GM06990 (cell line): ENCODE results near the gene STK39.

ENCODE experiments used
- DNase-seq: peaks from one replicate; pipeline ENCODE4 v3.0.0-alpha.2; 2011; ENCODE audit not compliant: insufficient read length; ENCODE audit errors: extremely low read depth
- H3K27me3 ChIP-seq: replicated peaks from 2 replicates; pipeline ENCODE4 v1.6.0; 2011; ENCODE audit warnings: low read length; ENCODE audit not compliant: control insufficient read depth, insufficient read depth
- H3K36me3 ChIP-seq: 2 replicates; pipeline ENCODE4 v1.5.1; 2011; ENCODE audit warnings: low read length; ENCODE audit not compliant: control insufficient read depth, insufficient read depth
- H3K4me3 ChIP-seq: replicated peaks from 2 replicates; pipeline ENCODE4 v1.5.1; 2011; ENCODE audit warnings: low read depth, mild to moderate bottlenecking, control low read depth, low read length
- TF ChIP-seq, protein P1 (sequence below): IDR thresholded peaks from 2 replicates; pipeline ENCODE4 v1.5.1; 2011; ENCODE audit warnings: low read length, control low read depth, mild to moderate bottlenecking, inconsistent platforms; ENCODE audit not compliant: insufficient read depth, poor library complexity, severe bottlenecking

Gene STK39

DNA sequence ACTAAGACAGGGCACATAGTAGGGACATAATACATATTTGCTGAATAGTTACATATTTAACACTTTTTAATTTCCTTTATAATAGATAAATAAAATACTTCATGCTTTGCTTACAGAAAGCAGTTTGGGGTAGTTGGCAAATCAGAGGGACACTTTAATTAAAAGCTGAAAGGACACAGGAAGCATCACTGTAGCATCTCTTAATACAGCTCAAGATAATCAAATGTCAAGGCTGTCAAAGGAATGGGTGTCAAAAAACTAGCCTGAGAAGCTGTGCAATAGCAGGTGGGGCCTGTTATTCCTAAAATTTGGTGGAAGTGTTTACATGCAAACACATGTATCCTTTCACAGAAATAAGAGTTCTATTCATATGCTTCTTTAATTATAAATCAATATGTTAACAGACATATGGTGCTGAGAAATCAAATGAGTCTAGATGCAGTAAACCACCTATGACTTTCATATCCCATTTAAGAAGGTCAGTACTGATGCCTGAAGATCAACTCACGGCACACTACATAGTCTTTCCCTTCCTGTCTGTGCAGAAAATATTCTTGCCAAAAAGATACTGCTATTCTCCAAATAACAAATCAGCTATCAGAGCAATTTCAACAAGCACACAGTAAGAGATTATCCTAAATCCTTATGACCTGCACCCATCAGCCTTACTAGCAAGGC lies 174.6 kb downstream of the STK39 start:
- Histone ChIP-seq H3K4me3 (no peak overlapping the region), H3K36me3 (no peaks in the 10 kb centered on the region), H3K27me3 (no peaks in the 10 kb centered on the region)
- DNase-seq, result no peak
- TF ChIP-seq, protein P1, sequence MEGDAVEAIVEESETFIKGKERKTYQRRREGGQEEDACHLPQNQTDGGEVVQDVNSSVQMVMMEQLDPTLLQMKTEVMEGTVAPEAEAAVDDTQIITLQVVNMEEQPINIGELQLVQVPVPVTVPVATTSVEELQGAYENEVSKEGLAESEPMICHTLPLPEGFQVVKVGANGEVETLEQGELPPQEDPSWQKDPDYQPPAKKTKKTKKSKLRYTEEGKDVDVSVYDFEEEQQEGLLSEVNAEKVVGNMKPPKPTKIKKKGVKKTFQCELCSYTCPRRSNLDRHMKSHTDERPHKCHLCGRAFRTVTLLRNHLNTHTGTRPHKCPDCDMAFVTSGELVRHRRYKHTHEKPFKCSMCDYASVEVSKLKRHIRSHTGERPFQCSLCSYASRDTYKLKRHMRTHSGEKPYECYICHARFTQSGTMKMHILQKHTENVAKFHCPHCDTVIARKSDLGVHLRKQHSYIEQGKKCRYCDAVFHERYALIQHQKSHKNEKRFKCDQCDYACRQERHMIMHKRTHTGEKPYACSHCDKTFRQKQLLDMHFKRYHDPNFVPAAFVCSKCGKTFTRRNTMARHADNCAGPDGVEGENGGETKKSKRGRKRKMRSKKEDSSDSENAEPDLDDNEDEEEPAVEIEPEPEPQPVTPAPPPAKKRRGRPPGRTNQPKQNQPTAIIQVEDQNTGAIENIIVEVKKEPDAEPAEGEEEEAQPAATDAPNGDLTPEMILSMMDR, result no peak

DNA sequence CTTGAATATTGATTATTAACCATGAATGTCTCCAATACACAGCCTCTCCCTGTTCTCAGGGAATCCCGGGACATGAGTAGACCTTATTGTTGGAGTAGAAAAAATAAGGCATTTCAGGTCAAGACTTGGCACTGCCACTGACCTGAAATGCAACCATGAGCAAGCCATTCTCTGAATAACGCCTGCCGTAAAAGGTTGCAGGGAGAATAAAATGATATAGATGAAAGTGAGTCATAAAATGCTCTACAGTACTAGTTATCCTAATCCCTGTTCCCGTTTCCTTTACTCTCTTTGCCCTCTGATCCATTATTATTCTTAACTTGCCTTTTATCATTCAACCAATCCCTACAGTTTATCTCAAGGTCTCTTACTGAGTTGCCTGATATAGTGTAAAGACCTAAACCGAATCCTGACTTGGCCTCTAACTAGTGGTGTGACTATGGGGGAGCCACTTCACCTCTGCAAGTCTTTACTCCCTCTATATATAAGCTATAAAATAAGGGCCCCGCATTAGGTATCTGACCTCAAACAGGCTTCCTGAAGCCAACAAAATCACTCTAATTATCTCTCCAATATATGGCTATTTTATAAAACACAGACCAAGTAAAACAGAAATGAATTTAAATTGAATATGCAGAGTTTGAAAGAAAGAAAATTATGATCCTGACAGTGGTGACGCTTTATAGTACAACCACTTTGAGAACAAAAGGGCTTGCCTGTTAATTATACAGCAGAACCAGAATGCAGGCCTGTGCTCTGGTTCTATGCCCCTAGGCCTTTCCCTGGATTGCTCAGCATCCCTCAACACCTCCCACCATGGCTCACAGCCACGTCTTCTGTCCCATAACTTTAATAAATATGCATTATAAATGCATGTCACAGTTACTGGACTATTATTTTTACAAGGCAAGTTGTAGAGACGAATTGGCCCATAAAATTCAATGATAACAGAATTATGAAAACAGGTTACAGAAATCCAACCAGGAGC lies 183.1 kb downstream of the STK39 start:
- no peaks in the 10 kb centered on the region for H3K36me3 ChIP-seq
- no peak for DNase-seq

DNA sequence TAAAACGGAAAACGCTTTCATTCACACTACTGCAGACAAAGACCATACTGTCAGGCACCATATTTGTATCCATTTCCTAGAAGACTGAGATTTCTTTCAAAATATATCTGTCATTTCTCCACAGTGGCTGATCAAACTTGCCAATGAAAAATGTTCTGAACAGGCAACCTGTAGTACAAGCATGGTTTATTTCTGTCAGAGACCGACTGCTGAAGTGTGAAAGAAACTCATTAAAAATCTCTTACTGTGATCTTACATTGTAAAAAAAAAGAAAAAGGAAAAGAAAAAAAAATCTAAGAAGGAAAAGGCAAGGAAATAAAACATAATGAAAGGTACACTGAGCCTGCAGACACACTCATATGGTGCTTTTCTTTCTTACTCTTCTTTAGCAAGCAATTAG lies 184.5 kb downstream of the STK39 start:
- no peak overlapping the region for H3K4me3 ChIP-seq
- no peaks in the 10 kb centered on the region for H3K36me3 ChIP-seq
- TF ChIP-seq, protein P1, result no peak
- no peak for DNase-seq
- H3K27me3 ChIP-seq, result no peaks in the 10 kb centered on the region

More for the DNA sequence above, 183.1 kb downstream of the STK39 start:
- Histone ChIP-seq H3K4me3 (no peak overlapping the region), H3K27me3 (no peaks in the 10 kb centered on the region)
- TF ChIP-seq, protein P1, result no peak

DNA sequence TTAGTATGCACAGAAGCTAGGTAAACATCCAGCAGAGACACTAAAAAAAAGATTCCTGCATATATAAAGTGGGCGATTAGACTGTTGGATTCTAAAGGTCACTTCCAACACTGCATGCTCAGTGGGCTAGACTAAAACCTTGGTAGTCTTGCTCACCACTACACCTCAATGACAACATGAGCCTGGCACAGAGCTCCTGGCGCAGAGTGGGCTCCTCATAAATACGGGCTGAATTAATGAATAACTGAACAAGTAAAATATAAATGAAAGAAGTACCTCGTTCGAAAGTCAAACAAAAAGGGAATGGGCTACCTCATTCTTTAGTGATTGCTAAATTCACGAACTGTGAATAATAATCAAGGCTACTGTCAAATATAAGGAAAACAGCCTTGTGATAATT lies 185.3 kb downstream of the STK39 start:
- no peaks in the 10 kb centered on the region for H3K27me3 ChIP-seq
- no peaks in the 10 kb centered on the region for H3K36me3 ChIP-seq
- no peak for DNase-seq
- TF ChIP-seq, protein P1, result no peak
- no peak overlapping the region for H3K4me3 ChIP-seq

DNA sequence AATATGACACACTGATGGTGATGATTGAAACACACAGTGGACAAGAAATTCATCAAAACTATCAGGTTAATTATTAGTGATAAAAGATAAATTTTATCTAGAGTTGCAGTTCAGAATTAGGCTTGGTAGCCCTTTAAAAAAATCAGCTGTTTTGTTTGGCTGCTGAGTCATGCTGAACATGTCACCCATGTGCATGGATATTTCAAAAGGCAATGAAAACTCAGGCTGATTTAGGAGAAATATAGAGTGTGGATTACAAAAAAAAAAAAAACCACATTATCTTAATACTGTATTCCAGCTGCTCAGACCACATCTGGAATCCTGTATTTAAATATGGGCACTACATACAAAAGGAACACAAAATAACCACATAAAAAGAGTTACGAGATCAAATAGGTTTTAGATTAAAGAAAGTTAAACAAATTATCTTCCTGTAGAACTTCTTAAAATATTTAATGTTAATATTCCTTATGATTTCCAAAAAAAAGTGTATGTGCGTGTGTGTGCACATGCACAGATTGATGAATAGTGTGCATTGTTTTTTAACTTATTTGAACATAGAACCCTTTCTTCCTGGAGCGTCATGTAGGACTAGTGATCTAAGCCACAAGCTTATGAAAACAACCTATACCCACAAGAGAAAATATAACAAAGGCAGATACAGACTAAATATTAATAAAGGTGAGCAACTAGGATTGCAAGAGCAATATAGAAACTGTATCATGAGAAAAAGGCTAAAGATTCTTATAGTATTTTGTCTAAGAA lies 186.2 kb downstream of the STK39 start:
- TF ChIP-seq, protein P1, result no peak
- DNase-seq, result no peak
- Histone ChIP-seq H3K27me3 (no peaks in the 10 kb centered on the region), H3K36me3 (no peaks in the 10 kb centered on the region), H3K4me3 (no peak overlapping the region)
